Hematopoietic multipotent progenitor cell (in vitro differentiated cells): Measurements from ENCODE around the gene GMCL2. TPM values are rescaled to one million over a fixed set of nuclear protein-coding genes. Genes with fewer than 3 reads are reported as not detected.

ENCODE experiments used
- DNase-seq, 3 donors: peaks; one replicate each; pipeline ENCODE4 v3.0.0-alpha.2; 2011 to 2015; ENCODE audit warnings: low read depth in 2 of 3, low spot score in 2 of 3
- total RNA-seq: library from RNA; depleted of rRNA; stranded (reverse); fragments of >200 nt; gene quantifications from one replicate; pipeline ENCODE4 v1.2.3, GENCODE V29; 2012

GMCL2 gene
- total RNA-seq, 1 donor: not detected

DNA sequence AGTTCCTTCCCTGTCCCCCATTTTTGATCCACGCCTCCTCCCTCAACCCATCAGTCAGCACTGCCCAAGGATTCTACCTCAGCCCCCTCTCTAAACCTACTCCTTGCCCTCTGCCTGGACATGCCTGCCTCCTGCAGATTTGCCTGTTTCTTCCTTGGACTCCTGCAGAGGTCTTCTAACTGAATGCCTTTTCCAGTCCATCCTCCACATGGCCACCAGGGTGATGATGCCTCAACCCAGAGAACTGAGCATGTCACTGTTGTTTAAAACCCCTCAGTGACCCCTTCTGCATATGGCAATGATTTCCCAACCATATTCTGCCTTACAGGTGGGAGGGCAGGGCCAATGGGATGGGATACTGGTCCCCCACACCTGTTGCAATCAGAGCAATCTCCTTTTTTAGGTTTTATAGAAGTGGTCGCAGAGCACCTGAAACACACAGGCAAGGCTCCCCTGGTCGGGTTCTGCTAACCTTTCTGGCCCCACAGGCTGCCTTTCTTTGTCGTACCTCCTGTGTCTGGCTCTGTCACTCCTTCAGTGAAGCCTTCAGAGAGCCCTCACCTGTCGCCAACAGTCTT lies 36.1 kb upstream of the GMCL2 start:
- DNase-seq: no peak

DNA sequence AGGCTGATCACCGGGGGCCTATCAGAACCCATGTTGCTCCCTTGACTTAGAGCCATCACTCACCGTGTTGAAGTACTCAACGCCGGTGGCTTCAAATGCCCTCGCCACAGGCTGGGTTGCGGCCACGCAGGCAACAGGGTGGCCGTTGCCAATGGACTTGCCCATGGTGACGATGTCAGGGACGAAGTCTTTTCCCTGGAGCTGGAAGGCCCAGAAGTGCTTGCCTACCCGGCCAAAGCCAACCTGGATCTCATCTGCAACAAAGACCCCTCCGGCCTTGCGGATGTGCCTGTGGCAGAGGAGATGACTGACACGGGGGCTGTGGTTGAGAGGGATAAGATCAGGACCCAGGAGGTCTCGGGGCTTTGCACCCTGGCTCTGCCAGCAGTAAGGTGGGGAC lies 35.1 kb upstream of the GMCL2 start:
- no peak for DNase-seq

DNA sequence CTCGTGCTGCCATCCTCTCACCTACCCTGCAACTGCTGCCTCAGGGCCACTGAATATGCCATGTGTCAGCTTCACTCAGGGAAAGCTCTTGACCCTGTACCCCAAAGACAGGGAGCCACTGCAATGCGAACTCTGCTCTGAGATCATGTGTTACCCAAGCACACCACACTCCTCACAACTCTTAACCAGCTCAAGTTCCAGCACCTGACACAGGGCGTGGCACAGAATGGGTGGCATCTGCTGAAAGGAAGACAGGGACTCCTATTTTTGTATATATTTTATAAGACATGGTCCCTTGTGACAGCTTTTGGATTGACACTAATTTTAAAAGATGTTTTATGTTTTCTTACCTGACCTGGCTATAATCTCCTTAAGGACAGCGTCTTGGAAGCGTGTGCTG lies 34.7 kb upstream of the GMCL2 start:
- DNase-seq: no peak

DNA sequence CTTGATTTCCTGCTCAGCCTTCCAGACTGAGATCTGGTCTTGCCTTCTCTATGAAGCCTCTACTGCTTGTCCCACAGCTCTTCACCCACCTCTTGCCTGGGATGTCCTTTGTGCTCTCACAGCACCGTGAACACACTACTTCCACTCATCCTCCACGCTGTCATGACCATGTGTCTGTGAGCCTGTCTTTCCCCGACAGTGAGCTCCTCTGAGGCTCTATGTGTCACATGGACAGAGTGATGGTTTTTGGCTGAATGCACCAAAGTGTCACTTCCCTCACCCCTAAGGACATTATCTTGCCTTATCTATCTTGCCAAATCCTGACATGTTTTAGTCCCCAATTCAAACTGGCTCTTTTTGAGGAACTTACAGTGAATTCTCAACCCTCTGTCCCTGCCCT lies 34.1 kb upstream of the GMCL2 start:
- DNase-seq: no peak

DNA sequence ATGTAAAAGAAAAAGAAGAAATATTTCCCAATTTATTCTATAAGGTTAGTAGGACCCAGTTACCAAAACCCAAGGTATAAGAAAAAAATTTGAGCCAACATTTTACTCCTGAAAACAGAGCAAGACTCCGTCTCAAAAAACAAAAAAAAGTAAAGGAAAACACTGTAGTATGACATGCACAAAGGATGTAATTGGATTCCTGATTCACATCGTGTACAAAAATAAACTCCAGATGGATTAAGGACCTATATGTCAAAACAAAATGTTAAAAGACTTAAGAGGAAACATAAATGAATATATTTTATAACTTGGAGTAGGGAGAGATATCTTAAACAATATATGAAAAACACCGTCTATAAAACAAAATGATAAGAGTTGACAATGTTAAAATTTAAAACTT lies 31.7 kb upstream of the GMCL2 start:
- DNase-seq: no peak

DNA sequence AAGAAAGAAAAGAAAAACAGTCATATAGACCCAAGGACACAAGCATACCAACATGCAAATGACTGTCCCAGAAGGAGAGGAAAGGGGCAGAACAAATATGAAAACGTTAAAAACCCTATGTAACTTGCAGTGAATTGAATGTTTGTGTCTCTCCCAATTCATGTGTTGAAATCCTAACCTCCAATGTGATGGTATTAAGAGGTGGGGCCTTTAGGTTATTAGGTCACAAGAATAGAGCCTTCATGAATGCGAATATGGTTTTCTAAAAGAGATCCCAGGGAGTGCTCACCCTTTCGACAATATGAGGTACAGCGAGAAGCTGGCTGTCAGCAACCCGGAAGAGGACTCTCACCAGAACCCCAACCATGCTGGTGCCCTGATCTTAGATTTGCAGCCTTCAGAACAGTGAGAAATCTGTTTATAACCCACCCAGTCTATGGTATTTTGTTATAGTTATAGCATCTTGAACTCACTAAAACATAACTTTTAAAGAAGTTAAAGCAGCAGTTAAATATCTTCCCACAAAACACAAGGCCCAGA lies 31.1 kb upstream of the GMCL2 start:
- no peak for DNase-seq

DNA sequence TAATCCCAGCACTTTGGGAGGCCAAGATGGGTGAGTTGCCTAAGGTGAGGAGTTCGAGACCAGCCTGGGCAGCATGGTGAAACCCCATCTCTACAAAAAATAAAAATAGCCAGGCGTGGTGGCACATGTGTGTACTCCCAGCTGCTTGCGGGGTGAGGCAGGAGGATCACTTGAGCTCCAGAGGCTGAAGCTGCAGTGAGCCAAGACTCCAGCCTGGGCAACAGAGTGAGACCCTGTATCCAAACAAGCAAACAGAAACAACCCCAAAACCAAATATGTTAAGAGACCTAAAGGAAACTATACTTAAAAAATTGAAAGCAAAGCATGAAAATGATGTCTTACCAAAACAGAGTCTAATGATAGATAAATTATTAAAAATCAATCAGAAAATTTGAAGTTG lies 29.6 kb upstream of the GMCL2 start:
- DNase-seq: no peak

DNA sequence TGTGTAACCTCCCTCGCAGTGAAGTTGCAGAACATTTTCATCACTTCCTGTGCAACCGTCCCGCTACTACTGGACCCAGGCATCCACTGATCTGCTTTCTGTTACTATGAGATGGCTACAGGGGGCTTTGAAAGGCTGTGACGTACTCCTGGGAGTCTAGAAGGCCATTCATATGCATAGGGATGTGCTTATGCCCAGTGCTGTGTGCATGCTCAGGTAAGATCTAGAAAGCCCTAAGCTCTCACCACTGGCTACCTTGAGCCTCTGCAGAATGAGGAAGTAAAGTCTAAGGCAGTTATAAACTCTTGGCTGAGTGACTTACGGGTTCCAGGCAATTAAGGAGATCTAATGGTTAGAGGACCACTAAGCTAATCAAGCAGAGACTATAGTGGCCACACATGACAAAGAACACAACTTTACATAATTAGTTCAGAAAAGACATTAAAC lies 28.9 kb upstream of the GMCL2 start:
- peak in 1 of 3 donors; percentile 44 for DNase-seq

DNA sequence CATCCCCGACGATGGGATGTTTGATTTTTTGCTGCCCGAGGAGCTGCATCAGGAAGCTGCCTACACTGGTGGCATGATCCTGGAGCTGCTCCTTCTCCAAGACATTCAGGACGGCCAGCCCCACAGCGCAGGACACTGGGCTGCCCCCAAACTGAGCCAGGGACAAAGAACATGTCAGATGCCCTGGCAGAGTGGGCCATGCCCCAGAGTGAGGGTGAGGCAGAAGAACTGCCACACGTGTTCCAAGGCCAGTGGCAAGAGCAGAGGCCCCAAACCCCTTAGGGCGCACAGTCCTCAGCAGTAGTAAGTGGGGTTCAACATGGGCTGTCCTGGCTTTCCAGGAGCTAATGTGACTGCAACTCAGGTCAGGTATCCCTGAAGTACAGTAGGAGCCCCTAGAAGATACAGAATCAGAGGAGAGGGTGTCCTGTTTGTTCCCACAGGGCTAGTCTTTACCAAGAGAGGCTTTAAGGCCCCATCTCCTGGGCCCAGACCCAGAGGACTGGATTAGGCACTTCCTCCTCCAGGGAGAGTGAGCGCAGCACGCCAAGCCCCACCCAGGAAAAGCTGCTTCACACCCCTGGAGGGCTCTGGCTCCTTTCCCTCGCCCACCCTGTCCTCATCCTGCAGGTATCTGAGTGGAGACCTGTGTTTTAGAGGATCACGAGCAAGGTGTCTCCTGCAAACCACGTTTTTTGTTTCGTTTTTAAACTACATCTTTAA lies 28.3 kb upstream of the GMCL2 start:
- DNase-seq: no peak

DNA sequence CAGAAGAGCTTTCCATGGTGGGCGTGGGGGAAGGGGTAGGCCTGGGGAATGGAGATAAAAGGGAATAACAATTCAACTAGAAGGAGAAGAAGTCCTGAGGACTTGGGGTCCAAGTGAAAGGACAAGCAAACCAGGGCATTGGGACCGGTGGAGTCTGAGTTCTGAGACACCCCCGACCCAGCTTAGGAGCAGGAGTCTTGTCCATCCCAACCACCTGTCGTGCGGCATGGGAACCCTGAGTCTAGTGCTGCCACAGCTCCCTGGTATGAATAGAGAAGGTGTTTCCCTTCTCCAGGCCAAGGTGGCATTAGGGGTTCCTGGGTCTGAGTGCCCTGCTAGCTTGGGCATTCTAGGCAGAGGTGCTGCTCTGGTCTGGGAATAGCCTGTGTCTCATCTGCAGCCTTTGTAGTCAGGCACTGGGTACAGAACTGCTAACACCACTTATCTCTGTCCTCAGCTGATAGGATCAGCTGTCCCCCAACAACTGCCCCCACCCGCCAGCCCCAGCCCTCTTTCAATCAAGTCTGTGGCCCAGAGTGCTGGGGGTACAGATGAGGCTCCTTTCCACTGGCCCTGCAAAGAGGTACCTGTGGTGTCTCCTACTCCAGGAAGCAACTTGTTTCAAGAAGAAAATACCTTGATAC lies 27.1 kb upstream of the GMCL2 start:
- DNase-seq: no peak

DNA sequence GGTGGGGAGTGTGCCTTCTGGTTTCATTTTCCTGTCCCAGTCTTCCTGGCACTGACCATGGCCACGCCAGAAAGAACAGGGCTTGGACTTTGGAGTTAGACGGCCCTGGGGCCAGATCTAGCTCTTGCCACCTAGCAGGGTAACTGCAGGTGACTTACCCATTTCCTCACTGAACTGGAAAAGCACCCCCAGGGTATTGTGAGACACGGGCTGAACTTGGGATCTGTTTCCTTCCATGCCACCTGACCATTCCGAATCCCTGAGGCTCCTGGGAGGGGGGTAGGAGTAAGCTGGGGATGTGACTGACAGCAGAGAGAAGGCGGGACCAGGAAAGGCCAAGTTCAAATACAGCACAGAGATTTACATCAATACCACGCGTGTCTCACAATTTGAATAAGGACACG lies 26.6 kb upstream of the GMCL2 start:
- DNase-seq: no peak

DNA sequence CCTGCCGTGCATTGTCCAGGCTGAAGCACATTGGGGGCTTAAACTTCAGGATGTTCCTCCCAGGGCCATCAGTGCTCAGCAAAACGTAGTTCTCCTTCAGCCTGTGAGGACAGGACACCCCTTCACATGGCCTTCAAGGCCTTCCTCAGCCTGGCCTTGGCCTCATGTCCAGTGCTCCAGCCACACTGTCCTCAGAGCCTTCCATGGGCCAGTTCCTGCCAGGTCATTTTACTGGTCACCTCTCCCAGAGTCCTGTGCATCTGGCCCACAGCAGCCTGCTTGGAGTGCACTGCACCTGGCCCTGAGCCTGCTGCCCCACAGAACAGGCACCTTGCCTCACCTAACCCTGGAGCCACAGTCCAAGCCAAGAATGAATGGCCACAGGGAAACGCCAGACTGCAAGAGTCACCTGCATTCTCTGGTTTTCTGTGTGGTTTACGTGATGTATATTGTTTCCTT lies 25.9 kb upstream of the GMCL2 start:
- no peak for DNase-seq

DNA sequence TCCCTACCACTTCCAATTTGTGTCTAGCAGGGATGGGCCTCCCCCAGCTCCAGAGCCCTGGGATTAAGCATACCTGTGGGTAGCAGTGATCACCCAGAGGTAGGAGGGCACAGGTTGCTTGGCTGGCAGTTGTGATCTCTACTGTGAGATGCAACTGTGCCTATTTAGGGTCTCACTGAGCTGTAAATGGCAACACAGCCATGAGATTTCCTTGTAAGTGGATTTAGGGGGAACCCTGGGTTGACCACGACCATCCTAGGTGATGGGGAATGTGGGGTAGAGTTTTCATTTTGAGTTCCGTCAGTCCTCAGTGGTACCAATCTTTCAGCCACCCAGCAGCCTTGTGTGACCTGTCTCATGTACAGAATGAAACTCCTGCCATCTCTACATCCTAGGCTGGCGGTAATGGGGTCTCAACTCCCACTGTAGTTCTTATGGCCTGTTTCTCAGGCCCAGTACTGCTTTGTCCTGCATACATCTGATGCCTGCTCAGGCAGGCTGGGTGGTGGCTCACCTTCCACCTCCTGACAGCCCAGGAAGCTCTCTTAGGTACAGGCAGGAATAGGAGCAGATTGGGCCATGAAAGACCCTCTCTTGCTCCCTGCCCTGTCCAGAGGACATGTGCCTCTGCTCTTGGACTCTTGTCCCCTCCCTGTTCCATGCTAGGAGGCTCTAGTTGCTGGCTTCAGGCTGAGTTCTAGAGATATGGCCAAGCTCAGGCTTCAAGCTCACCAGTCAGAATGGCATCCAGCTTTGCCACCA lies 25.3 kb upstream of the GMCL2 start:
- no peak for DNase-seq

DNA sequence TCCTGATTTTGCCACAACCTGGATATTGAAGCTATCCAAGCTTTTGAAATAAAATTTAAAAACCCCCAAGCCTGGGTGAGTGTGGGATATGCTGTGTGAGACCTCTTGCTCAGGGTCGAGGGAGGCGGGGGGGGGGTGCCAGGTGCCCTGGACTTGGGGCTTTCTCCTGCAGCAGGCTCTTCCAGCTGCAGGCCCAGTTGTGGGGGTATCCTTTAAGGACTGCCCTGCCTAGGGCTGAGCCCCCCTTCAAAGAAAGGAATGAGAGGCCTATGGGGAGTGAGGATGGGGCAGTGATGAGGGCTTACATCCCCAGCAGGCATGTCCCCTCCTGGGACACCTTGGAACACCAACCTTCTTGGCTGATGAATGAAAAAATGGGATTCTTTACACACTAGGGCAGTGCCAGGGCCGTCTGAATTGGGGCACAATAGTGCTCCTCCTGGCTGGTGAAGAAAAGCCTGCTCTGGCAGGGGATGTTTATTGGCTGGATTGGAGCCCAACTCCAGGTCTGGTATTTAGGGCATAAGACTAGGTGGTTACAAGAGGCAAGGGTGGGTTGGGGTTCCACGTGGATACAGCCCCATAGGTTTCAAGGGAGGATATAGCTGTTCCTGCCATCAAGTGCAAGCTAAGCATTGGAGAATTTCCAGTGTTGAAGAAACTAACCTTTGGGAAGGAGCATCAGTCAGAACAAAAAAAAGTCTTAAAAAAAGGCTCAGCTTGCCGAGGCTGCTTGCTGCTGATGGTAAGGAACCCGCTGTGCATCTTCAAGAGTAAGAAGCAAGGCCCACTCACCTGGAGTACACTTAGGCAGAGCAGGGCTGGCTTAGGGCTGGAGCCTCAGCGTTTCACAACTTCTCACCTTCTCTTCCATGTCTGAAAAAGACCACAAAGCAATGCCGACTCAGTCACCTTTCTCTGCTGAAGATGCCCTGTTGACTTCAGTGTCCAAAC lies 24.2 kb upstream of the GMCL2 start:
- DNase-seq: no peak

DNA sequence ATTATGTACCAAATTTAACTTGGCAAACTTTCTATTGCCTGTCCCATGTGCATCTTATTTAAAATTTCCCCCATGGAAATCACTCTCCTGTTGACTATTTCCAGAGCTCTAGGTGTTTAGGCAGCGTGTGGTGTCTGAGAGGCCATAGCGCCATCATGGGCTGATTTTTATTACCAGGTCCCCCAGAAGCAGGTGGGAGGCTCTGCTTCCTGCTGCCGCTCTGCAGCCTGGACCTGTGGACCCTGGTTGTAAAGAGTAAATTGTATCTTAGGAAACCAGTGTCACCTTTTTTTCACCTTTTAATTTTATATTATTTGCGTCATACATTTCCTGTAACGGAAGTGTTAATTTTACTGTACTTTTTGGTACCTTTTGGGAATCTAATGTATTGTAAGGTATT lies 23.5 kb upstream of the GMCL2 start:
- DNase-seq: no peak

DNA sequence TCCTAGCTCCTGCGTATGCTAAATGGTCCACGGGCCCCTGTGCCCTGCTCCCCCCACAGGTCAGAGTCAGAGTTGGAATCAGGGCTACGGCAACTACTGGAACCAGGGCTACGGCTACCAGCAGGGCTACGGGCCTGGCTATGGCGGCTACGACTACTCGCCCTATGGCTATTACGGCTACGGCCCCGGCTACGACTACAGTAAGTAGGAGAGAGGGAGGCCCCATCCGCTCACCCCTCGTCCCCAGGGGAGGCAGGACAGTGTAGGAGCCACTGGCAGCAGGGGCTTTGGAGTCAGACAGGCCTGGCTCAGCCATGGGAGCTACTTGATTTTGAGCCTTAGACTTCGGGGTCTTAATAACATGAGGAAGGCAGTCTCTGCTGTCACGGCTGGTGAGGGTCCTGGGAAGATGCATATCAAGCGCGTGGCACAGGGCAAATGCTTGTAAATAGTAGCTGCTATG lies 22.9 kb upstream of the GMCL2 start:
- DNase-seq: no peak

DNA sequence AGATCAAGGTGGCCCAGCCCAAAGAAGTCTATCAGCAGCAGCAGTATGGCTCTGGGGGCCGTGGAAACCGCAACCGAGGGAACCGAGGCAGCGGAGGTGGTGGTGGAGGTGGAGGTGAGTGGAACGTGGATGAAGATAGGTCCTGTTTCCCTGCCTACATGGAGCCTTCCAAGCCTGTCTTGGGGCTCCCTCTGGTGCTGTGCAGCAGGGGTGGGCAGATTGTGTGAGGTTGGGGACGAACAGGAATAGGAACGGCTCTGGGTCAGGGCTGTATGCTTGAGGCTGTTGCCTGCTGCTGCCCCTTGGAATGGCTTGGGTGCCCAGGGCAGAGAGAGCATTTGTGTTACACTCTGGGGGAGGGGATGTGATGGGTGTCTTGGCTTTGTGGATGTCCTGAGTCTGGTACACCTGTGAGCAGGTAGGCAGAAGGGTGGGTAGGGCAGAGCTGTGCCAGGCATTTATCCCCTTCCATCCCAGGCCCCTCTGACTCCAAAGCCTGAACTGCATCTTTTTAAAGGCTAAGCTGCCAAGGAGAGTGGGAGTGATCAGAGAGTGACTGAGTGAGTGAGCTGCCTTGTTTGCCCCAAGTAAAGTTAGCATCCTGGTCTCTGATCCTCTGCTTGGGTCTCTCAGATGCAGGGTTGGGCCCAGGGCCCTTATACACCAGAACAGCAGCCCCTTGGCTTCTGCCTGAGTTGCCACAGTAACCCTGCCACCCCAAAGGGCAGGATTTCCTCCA lies 22.3 kb upstream of the GMCL2 start:
- no peak for DNase-seq

DNA sequence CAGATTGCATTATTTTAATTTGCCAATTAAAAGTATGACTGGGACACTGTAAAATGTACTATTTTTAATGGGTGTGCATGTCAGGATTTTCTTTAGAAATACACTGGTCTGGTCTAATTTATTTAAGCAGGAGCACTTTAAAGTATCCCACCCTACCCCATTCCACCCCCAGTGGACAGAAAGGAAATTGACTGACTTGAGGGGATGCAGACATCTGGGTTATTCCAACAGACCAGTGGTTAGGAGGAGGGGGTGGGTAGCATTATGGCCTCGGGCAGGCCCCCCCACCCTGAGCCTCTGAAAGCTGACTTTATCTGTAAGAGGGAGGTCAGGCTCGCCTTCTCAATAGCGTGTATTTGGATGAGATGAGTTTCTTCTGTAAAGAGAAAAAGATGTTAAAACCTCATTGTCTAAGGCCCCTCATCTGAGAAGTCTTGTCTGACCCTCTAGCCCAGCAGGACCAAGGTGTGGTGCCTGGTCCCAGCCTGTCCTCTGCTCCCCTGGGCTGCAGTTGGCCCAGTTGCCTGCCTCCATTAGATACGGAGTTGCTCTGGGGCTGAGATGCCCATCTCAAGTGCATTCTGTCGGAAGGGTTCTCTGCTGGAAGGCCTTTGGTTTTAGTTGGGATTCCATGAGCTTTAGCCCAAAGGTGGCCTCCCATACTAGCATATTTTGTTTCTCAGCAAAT lies 21.5 kb upstream of the GMCL2 start:
- DNase-seq: peak in 1 of 3 donors; percentile 30

DNA sequence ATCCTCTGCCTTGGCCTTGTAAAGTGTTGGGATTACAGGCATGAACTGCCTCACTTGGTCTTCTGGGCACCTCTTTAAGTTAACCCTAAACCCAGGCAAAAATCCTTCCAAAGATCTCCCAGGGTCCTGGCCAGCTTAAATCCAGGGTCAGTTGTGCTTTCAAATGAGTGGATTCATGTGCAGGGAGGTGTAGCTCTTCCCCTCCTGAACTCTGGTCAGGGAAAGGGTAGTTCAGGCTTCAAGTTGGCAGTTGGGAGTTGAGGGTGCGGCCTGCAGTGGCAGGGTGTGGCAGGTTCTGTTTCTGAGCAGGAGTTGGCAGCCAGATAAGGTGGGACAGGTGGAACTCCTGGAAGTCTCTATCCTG lies 20.7 kb upstream of the GMCL2 start:
- no peak for DNase-seq
